ENCODE data around the gene RGR. TPM values are rescaled to one million over a fixed set of nuclear protein-coding genes. Genes with fewer than 3 reads are reported as not detected.

RGR gene
- total RNA-seq, 1 experiment from 2014 or later = not detected

- H3K36me3 ChIP-seq (ENCODE audit: control insufficient read depth, insufficient read depth, low read length) = no peaks in the 10 kb centered on the region
- intact Hi-C loops (cut with micrococcal nuclease; ENCODE audit: unreplicated experiment) = no loop called here
- H3K27me3 ChIP-seq (ENCODE audit: control insufficient read depth, insufficient read depth, low read length) = peaks cover 3% of the 10 kb centered on the region; the same call in 1 of the 2 replicates
- H3K9me3 ChIP-seq (ENCODE audit: control insufficient read depth, insufficient read depth, low read depth, low read length) = no peaks in the 10 kb centered on the region
- no peak overlapping the region for H3K4me3 ChIP-seq (ENCODE audit: low read depth in 2 of 2, low read length in 2 of 2)
- ChIA-PET POLR2A (no interaction called here), CTCF (interaction anchor here (1.0 to 1.9 kb wide), 2 partner anchors 62 to 270 kb away, joined by 3 to 11 read pairs; no protein-coding TSS in a partner anchor)
- H3K4me1 ChIP-seq (ENCODE audit: control insufficient read depth, insufficient read depth, low read length) = no peaks in the 10 kb centered on the region
- BruUV-seq (replicated peaks) = no TSS peak
- no peak overlapping the region for H3K27ac ChIP-seq (ENCODE audit: low read length)
- TF ChIP-seq TCF7L2 (IDR thresholded peaks at IDR 0.05; ENCODE audit: low read depth, low read length) (no peak), CTCF (IDR thresholded peaks at IDR 0.05) (peak; percentile 79)
- no peak for ATAC-seq
- in situ Hi-C loops (cut with HindIII; ENCODE audit: low pct_unique_long_range_greater_than_20kb, low sequenced_read_pairs) = no loop called here
- no peak for DNase-seq (ENCODE audit: low read depth, low spot score)
Measured at GRCh38 chr10:84267503-84268126, 22.8 kb downstream of the RGR start.

GRCh38 chr10:84269162-84269561, 24.3 kb downstream of the RGR start:
- intact Hi-C loops (cut with micrococcal nuclease; ENCODE audit: unreplicated experiment) = no loop called here
- TF ChIP-seq CTCF (IDR thresholded peaks at IDR 0.05) (no peak), TCF7L2 (IDR thresholded peaks at IDR 0.05; ENCODE audit: low read depth, low read length) (no peak), POLR2AphosphoS5 (IDR thresholded peaks at IDR 0.05; ENCODE audit: low read depth, low read length) (no peak), REST (IDR thresholded peaks at IDR 0.05; ENCODE audit: insufficient read depth in 1 of 2, low read depth in 2 of 2, low read length in 1 of 2) (no peak), SIN3A (IDR thresholded peaks at IDR 0.05; ENCODE audit: borderline replicate concordance, insufficient read depth, low read depth, low read length) (no peak)
- Histone ChIP-seq H3K9me3 (ENCODE audit: control insufficient read depth, insufficient read depth, low read depth, low read length) (no peaks in the 10 kb centered on the region), H3K36me3 (ENCODE audit: control insufficient read depth, insufficient read depth, low read length) (no peaks in the 10 kb centered on the region), H3K27me3 (ENCODE audit: control insufficient read depth, insufficient read depth, low read length) (peaks cover 3% of the 10 kb centered on the region; the same call in 1 of the 2 replicates), H3K4me1 (ENCODE audit: control insufficient read depth, insufficient read depth, low read length) (no peaks in the 10 kb centered on the region), H3K27ac (ENCODE audit: low read length) (no peak overlapping the region), H3K4me3 (ENCODE audit: low read depth in 2 of 2, low read length in 2 of 2) (no peak overlapping the region)
- ChIA-PET CTCF (no interaction called here), POLR2A (no interaction called here)
- DNase-seq (ENCODE audit: low read depth, low spot score) (no peak), ATAC-seq (no peak)
- in situ Hi-C loops (cut with HindIII; ENCODE audit: low pct_unique_long_range_greater_than_20kb, low sequenced_read_pairs) = no loop called here
- no TSS peak for BruUV-seq (replicated peaks)
